HCT116 (cell line): ENCODE measurements around the gene RPL37A. TPM values are rescaled to one million over a fixed set of nuclear protein-coding genes. Genes with fewer than 3 reads are reported as not detected.

Source experiments
- ATAC-seq: fragments of 200-7000 bp; cut with Tn5 transposase; 2 replicates; pipeline ENCODE4 v1.9.1; 2020; ENCODE audit warnings: mild to moderate bottlenecking, moderate library complexity
- BruUV-seq: library from RNA; stranded (reverse); fragments of 400-500 nt; replicated peaks from 2 replicates; lab custom pipeline; 2021; lab: Mats Ljungman, UMichigan
- CTCF ChIA-PET: fragments of 300-600 bp; sonication (Branson Sonifier 250); formaldehyde crosslinking; loops from one replicate; lab custom pipeline; 2021; ENCODE audit warnings: antibody characterized with exemption; lab: Charles Lee
- POLR2A ChIA-PET: fragments of 300-600, 350-600 bp; sonication (Branson Sonifier 250); formaldehyde crosslinking; loops from one replicate; lab custom pipeline; 2021; ENCODE audit warnings: antibody characterized with exemption; lab: Charles Lee
- RAD21 ChIA-PET, 2 experiments: fragments of 300-600 bp; sonication (Branson Sonifier 250); formaldehyde crosslinking; loops; one replicate each; lab custom pipeline; 2023; ENCODE audit warnings: low total read pairs in 2 of 2; ENCODE audit not compliant: uncharacterized antibody in 2 of 2, unreplicated experiment in 2 of 2, low non-redundant PET in 1 of 2; lab: Charles Lee
- DNase-seq: peaks from one replicate; pipeline ENCODE4 v3.0.0-alpha.2; 2010; ENCODE audit warnings: low read depth, low spot score
- H2AFZ ChIP-seq: fragments of 200-600 bp; shearing (Covaris generic), sonication (generic); 2 replicates; pipeline ENCODE4 v1.6.1; 2017; ENCODE audit warnings: low read depth, mixed run types, mixed read lengths, antibody characterized with exemption, low read length; ENCODE audit not compliant: poor library complexity, severe bottlenecking
- H3K27ac ChIP-seq: 2 replicates; pipeline ENCODE4 v1.5.1; 2012; ENCODE audit warnings: low read depth, low read length
- H3K27me3 ChIP-seq: fragments of 200-600 bp; sonication (generic); 2 replicates; pipeline ENCODE4 v1.6.1; 2016; ENCODE audit warnings: mixed run types, low read length, mixed read lengths; ENCODE audit not compliant: insufficient read depth
- H3K36me3 ChIP-seq, 2 experiments: fragments of 200-500 bp in 1 of 2; fragments of 200-600 bp in 1 of 2; sonication (Bioruptor generic) in 1 of 2; sonication (generic) in 1 of 2; 2 replicates each; pipeline versions ENCODE4 v1.5.1 to v1.6.1; 2014 to 2016; ENCODE audit warnings: low read length in 2 of 2, inconsistent platforms in 1 of 2, mixed read lengths in 1 of 2, mixed run types in 1 of 2; ENCODE audit not compliant: insufficient read depth in 2 of 2, control insufficient read depth in 1 of 2
- H3K4me1 ChIP-seq, 2 experiments: fragments of 200-600 bp in 1 of 2; sonication (generic) in 1 of 2; 2 replicates each; pipeline versions ENCODE4 v1.5.1 to v1.6.1; 2012 to 2017; ENCODE audit warnings: low read length in 2 of 2, inconsistent platforms in 1 of 2, mild to moderate bottlenecking in 1 of 2, mixed read lengths in 1 of 2, mixed run types in 1 of 2, moderate library complexity in 1 of 2; ENCODE audit not compliant: insufficient read depth in 2 of 2, control insufficient read depth in 1 of 2
- H3K4me2 ChIP-seq: fragments of 200-600 bp; sonication (generic); 2 replicates; pipeline ENCODE4 v1.6.1; 2017; ENCODE audit warnings: mixed run types, low read length, mixed read lengths
- H3K4me3 ChIP-seq, 2 experiments: fragments of 200-600 bp in 1 of 2; sonication (generic) in 1 of 2; replicated peaks in 1 of 2; 2 replicates each; pipeline ENCODE4 v1.5.1; 2011 to 2016; ENCODE audit warnings: low read length in 2 of 2, control low read depth in 1 of 2, low read depth in 1 of 2, mild to moderate bottlenecking in 1 of 2, mixed read lengths in 1 of 2, mixed run types in 1 of 2
- H3K79me2 ChIP-seq: fragments of 200-600 bp; sonication (generic); 2 replicates; pipeline ENCODE4 v1.6.1; 2017; ENCODE audit warnings: mild to moderate bottlenecking, mixed run types, low read length, moderate library complexity, mixed read lengths; ENCODE audit not compliant: insufficient read depth
- H3K9ac ChIP-seq: fragments of 200-600 bp; sonication (generic); 2 replicates; pipeline ENCODE4 v1.6.1; 2016; ENCODE audit warnings: low read length, mixed read lengths
- H3K9me2 ChIP-seq: fragments of 200-600 bp; sonication (generic), shearing (Covaris generic); 2 replicates; pipeline ENCODE4 v1.6.1; 2017; ENCODE audit warnings: mixed run types, mild to moderate bottlenecking, moderate library complexity; ENCODE audit not compliant: insufficient read depth
- H3K9me3 ChIP-seq, 2 experiments: fragments of 200-500 bp in 1 of 2; fragments of 200-600 bp in 1 of 2; sonication (Bioruptor generic) in 1 of 2; sonication (generic) in 1 of 2; 2 replicates each; pipeline ENCODE4 v1.6.1; 2014 to 2017; ENCODE audit warnings: low read length in 2 of 2, mixed read lengths in 2 of 2, inconsistent platforms in 1 of 2, low read depth in 1 of 2, mild to moderate bottlenecking in 1 of 2, mixed run types in 1 of 2, moderate library complexity in 1 of 2; ENCODE audit not compliant: control insufficient read depth in 1 of 2, insufficient read depth in 1 of 2
- H4K20me1 ChIP-seq: fragments of 200-600 bp; sonication (generic), shearing (Covaris generic); 2 replicates; pipeline ENCODE4 v1.6.1; 2017; ENCODE audit warnings: mixed run types, mild to moderate bottlenecking, moderate library complexity; ENCODE audit not compliant: insufficient read depth
- CBX3 ChIP-seq: IDR thresholded peaks from 2 replicates; pipeline ENCODE4 v1.6.1; 2012; ENCODE audit warnings: low read depth
- CEBPB ChIP-seq: IDR thresholded peaks from 2 replicates; pipeline ENCODE4 v1.6.1; 2012; ENCODE audit warnings: low read depth
- EGR1 ChIP-seq: IDR thresholded peaks from 2 replicates; pipeline ENCODE4 v1.6.1; 2012; ENCODE audit warnings: low read depth
- ELF1 ChIP-seq: IDR thresholded peaks from 2 replicates; pipeline ENCODE4 v1.6.1; 2012; ENCODE audit warnings: low read depth, borderline replicate concordance
- EZH2 ChIP-seq: fragments of 200-600 bp; sonication (generic); IDR thresholded peaks from 2 replicates; pipeline ENCODE4 v1.6.1; 2017; ENCODE audit warnings: antibody characterized with exemption, mixed run types
- FOSL1 ChIP-seq: IDR thresholded peaks from 2 replicates; pipeline ENCODE4 v1.6.1; 2012; ENCODE audit warnings: low read depth
- POLR2A ChIP-seq: IDR thresholded peaks from 2 replicates; pipeline ENCODE4 v1.7.0; 2011; ENCODE audit warnings: borderline replicate concordance; ENCODE audit not compliant: insufficient read depth, insufficient read length; ENCODE audit errors: extremely low read depth
- POLR2AphosphoS5 ChIP-seq: IDR thresholded peaks from 2 replicates; pipeline ENCODE4 v1.6.1; 2011; ENCODE audit warnings: mild to moderate bottlenecking, low read depth, low read length, moderate library complexity
- RAD21 ChIP-seq: IDR thresholded peaks from 2 replicates; pipeline ENCODE4 v1.6.1; 2012; ENCODE audit warnings: low read depth, mild to moderate bottlenecking
- SRF ChIP-seq: IDR thresholded peaks from 2 replicates; pipeline ENCODE4 v1.6.1; 2012; ENCODE audit warnings: low read depth
- TCF7L2 ChIP-seq: IDR thresholded peaks from 2 replicates; pipeline ENCODE4 v1.7.0; 2011; ENCODE audit warnings: borderline replicate concordance, inconsistent platforms; ENCODE audit not compliant: insufficient read depth, insufficient read length; ENCODE audit errors: extremely low read depth
- YY1 ChIP-seq: IDR thresholded peaks from 2 replicates; pipeline ENCODE4 v1.6.1; 2011; ENCODE audit warnings: low read length, low read depth, moderate library complexity, mild to moderate bottlenecking; ENCODE audit not compliant: insufficient replicate concordance; ENCODE audit errors: extremely low read depth
- ZNF274 ChIP-seq: fragments of 200-500 bp; sonication (Bioruptor generic); IDR thresholded peaks from 2 replicates; pipeline ENCODE4 v1.6.1; 2014; ENCODE audit warnings: mild to moderate bottlenecking, low read depth, low read length, inconsistent platforms
- intact Hi-C: fragments of 100-400 bp; cut with micrococcal nuclease; formaldehyde crosslinking; loops from 2 replicates; pipeline ENCODE4 v1.10.0; 2022
- total RNA-seq: library from RNA; stranded (reverse); gene quantifications from one replicate; pipeline ENCODE4 v1.2.1, GENCODE V29; 2021; ENCODE audit not compliant: unreplicated experiment
- TF ChIP-seq, protein P1 (sequence below): IDR thresholded peaks from 2 replicates; pipeline ENCODE4 v1.6.1; 2012; ENCODE audit warnings: low read depth
- TF ChIP-seq, protein P2 (sequence below): IDR thresholded peaks from 2 replicates; pipeline ENCODE4 v1.6.1; 2011; ENCODE audit warnings: mild to moderate bottlenecking, low read length, moderate library complexity; ENCODE audit not compliant: insufficient replicate concordance; ENCODE audit errors: extremely low read depth
- TF ChIP-seq, protein P3 (sequence below): IDR thresholded peaks from 2 replicates; pipeline ENCODE4 v1.6.1; 2012
- TF ChIP-seq, protein P4 (sequence below): IDR thresholded peaks from 2 replicates; pipeline ENCODE4 v1.6.1; 2012

The RPL37A gene
- total RNA-seq, 1 experiment from 2014 or later, result 3,018 TPM

DNA sequence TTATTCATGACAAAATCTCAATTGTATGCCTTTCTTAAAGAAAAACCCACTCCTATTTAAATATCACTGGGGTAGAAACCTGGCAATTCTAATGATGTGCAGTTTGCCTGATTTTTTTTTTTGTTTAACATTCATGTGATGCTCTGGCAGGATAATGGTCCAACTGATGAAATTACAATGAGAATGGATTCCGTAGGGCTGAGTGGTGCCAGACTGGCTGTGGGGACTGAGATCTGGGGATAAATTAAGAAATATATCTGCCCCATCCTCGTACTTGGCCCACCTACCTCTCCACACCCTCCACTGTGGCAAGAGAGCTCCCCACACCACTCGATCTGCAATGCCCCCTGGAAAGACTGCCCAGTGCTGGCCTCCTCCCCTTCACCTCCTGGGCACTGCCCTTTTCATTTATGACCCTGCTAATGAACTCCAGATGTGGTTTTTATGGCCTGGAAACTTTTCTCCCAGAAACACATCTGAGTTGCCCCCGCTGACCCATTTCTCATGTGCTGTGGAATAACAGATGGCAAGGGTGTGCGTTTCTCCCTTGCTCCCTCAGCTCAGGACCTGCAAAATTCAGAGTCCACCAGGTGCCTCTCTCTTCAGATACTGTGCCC is 33.0 kb upstream of the RPL37A start:
- Histone ChIP-seq H2AFZ (no peak overlapping the region), H3K27ac (no peak overlapping the region), H3K9me3 (no peaks in the 10 kb centered on the region), H3K36me3 (peaks cover 0 to 2% of the 10 kb centered on the region in 2 experiments; a peak in 1 of 4 replicates), H3K9me2 (no peaks in the 10 kb centered on the region), H4K20me1 (no peaks in the 10 kb centered on the region), H3K4me1 (no peaks in the 10 kb centered on the region), H3K4me2 (no peak overlapping the region), H3K27me3 (no peaks in the 10 kb centered on the region), H3K79me2 (no peaks in the 10 kb centered on the region), H3K4me3 (no peak overlapping the region), H3K9ac (no peak overlapping the region)
- intact Hi-C loops, result no loop called here
- no TSS peak for BruUV-seq
- ATAC-seq, result no peak
- no peak for TF ChIP-seq RAD21
- no peak for TF ChIP-seq CEBPB
- TF ChIP-seq, protein P1, sequence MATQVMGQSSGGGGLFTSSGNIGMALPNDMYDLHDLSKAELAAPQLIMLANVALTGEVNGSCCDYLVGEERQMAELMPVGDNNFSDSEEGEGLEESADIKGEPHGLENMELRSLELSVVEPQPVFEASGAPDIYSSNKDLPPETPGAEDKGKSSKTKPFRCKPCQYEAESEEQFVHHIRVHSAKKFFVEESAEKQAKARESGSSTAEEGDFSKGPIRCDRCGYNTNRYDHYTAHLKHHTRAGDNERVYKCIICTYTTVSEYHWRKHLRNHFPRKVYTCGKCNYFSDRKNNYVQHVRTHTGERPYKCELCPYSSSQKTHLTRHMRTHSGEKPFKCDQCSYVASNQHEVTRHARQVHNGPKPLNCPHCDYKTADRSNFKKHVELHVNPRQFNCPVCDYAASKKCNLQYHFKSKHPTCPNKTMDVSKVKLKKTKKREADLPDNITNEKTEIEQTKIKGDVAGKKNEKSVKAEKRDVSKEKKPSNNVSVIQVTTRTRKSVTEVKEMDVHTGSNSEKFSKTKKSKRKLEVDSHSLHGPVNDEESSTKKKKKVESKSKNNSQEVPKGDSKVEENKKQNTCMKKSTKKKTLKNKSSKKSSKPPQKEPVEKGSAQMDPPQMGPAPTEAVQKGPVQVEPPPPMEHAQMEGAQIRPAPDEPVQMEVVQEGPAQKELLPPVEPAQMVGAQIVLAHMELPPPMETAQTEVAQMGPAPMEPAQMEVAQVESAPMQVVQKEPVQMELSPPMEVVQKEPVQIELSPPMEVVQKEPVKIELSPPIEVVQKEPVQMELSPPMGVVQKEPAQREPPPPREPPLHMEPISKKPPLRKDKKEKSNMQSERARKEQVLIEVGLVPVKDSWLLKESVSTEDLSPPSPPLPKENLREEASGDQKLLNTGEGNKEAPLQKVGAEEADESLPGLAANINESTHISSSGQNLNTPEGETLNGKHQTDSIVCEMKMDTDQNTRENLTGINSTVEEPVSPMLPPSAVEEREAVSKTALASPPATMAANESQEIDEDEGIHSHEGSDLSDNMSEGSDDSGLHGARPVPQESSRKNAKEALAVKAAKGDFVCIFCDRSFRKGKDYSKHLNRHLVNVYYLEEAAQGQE, result no peak
- no peak for TF ChIP-seq YY1
- TF ChIP-seq EGR1, result no peak
- TF ChIP-seq, protein P2, sequence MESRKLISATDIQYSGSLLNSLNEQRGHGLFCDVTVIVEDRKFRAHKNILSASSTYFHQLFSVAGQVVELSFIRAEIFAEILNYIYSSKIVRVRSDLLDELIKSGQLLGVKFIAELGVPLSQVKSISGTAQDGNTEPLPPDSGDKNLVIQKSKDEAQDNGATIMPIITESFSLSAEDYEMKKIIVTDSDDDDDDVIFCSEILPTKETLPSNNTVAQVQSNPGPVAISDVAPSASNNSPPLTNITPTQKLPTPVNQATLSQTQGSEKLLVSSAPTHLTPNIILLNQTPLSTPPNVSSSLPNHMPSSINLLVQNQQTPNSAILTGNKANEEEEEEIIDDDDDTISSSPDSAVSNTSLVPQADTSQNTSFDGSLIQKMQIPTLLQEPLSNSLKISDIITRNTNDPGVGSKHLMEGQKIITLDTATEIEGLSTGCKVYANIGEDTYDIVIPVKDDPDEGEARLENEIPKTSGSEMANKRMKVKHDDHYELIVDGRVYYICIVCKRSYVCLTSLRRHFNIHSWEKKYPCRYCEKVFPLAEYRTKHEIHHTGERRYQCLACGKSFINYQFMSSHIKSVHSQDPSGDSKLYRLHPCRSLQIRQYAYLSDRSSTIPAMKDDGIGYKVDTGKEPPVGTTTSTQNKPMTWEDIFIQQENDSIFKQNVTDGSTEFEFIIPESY, result no peak
- TF ChIP-seq, protein P3, sequence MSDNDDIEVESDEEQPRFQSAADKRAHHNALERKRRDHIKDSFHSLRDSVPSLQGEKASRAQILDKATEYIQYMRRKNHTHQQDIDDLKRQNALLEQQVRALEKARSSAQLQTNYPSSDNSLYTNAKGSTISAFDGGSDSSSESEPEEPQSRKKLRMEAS, result no peak
- TF ChIP-seq ELF1, result no peak
- TF ChIP-seq SRF, result no peak
- TF ChIP-seq ZNF274, result no peak
- no peak for TF ChIP-seq TCF7L2
- TF ChIP-seq, protein P4, sequence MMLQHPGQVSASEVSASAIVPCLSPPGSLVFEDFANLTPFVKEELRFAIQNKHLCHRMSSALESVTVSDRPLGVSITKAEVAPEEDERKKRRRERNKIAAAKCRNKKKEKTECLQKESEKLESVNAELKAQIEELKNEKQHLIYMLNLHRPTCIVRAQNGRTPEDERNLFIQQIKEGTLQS, result no peak
- TF ChIP-seq CBX3, result no peak
- no peak for TF ChIP-seq POLR2A
- TF ChIP-seq POLR2AphosphoS5, result no peak
- TF ChIP-seq FOSL1, result no peak
- TF ChIP-seq EZH2, result no peak
- DNase-seq, result no peak
- RAD21 ChIA-PET, result no interaction called here
- POLR2A ChIA-PET, result no interaction called here
- CTCF ChIA-PET, result no interaction called here
